ENCODE data around the gene NXNL1.

Gene NXNL1

GRCh38 chr19:17409990-17410389 is 50.7 kb downstream of the NXNL1 start:
- Histone ChIP-seq H4K20me1 (ENCODE audit: insufficient read depth, low read length) (no peaks in the 10 kb centered on the region), H3K4me2 (ENCODE audit: low read depth, low read length) (no peak overlapping the region)
- no peak for DNase-seq

GRCh38 chr19:17406887-17407196 is 53.9 kb downstream of the NXNL1 start:
- peak overlapping the region; percentile 70; the same call in 1 of the 2 replicates for H3K9ac ChIP-seq (ENCODE audit: low read length)
- H3K27me3 ChIP-seq (replicated peaks; ENCODE audit: insufficient read depth, low read length), result no peaks in the 10 kb centered on the region
- peaks cover 60% of the 10 kb centered on the region for H3K79me2 ChIP-seq (ENCODE audit: low read length)
- H3K4me1 ChIP-seq (ENCODE audit: low read length), result no peaks in the 10 kb centered on the region
- peak overlapping the region; percentile 98 for H3K4me2 ChIP-seq (ENCODE audit: low read depth, low read length)
- H3K27ac ChIP-seq (ENCODE audit: low read length), result peak overlapping the region; percentile 92; the same call in 1 of the 2 replicates
- H2AFZ ChIP-seq (ENCODE audit: low read length), result no peak overlapping the region
- peak; percentile 55 for DNase-seq
- TF ChIP-seq EZH2 (optimal IDR thresholded peaks at IDR 0.05; ENCODE audit: low read depth, low read length) (no peak), CTCF (IDR thresholded peaks at IDR 0.05; ENCODE audit: low read length) (no peak), EZH2phosphoT487 (IDR thresholded peaks at IDR 0.05; ENCODE audit: low read length) (no peak)
- no peaks in the 10 kb centered on the region for H3K9me3 ChIP-seq (replicated peaks; ENCODE audit: insufficient read depth, low read length)
- peaks cover 3% of the 10 kb centered on the region; the same call in 1 of the 2 replicates for H3K36me3 ChIP-seq (replicated peaks; ENCODE audit: insufficient read depth, low read length)
- peak overlapping the region; percentile 81 for H3K4me3 ChIP-seq (ENCODE audit: low read length)
- H3K9me2 ChIP-seq (replicated peaks; ENCODE audit: insufficient read depth, low read length), result no peaks in the 10 kb centered on the region
- peaks cover 21% of the 10 kb centered on the region for H3F3A ChIP-seq (ENCODE audit: insufficient read depth, low read length)
- no peaks in the 10 kb centered on the region for H4K20me1 ChIP-seq (ENCODE audit: insufficient read depth, low read length)

More at GRCh38 chr19:17409990-17410389, 50.7 kb downstream of the NXNL1 start:
- Histone ChIP-seq H3K9me2 (replicated peaks; ENCODE audit: insufficient read depth, low read length) (no peaks in the 10 kb centered on the region), H3F3A (ENCODE audit: insufficient read depth, low read length) (peaks cover 24% of the 10 kb centered on the region), H3K9ac (ENCODE audit: low read length) (no peak overlapping the region), H3K4me1 (ENCODE audit: low read length) (peaks cover 7% of the 10 kb centered on the region; the same call in 1 of the 2 replicates), H3K9me3 (replicated peaks; ENCODE audit: insufficient read depth, low read length) (no peaks in the 10 kb centered on the region), H3K79me2 (ENCODE audit: low read length) (peaks cover 37% of the 10 kb centered on the region), H3K27me3 (replicated peaks; ENCODE audit: insufficient read depth, low read length) (no peaks in the 10 kb centered on the region), H3K4me3 (ENCODE audit: low read length) (no peak overlapping the region), H3K27ac (ENCODE audit: low read length) (no peak overlapping the region), H2AFZ (ENCODE audit: low read length) (no peak overlapping the region), H3K36me3 (replicated peaks; ENCODE audit: insufficient read depth, low read length) (no peaks in the 10 kb centered on the region)
- no peak for TF ChIP-seq EZH2phosphoT487 (IDR thresholded peaks at IDR 0.05; ENCODE audit: low read length)
- no peak for TF ChIP-seq EZH2 (optimal IDR thresholded peaks at IDR 0.05; ENCODE audit: low read depth, low read length)
- TF ChIP-seq CTCF (IDR thresholded peaks at IDR 0.05; ENCODE audit: low read length), result no peak

GRCh38 chr19:17406046-17406886 is 54.5 kb downstream of the NXNL1 start:
- H3K9ac ChIP-seq (ENCODE audit: low read length), result peak overlapping the region; percentile 70
- no peaks in the 10 kb centered on the region for H3K9me2 ChIP-seq (replicated peaks; ENCODE audit: insufficient read depth, low read length)
- no peaks in the 10 kb centered on the region for H3K9me3 ChIP-seq (replicated peaks; ENCODE audit: insufficient read depth, low read length)
- peak overlapping the region; percentile 38 for H2AFZ ChIP-seq (ENCODE audit: low read length)
- TF ChIP-seq CTCF (IDR thresholded peaks at IDR 0.05; ENCODE audit: low read length) (no peak), EZH2 (optimal IDR thresholded peaks at IDR 0.05; ENCODE audit: low read depth, low read length) (no peak), EZH2phosphoT487 (IDR thresholded peaks at IDR 0.05; ENCODE audit: low read length) (no peak)
- peak overlapping the region; percentile 81 for H3K4me3 ChIP-seq (ENCODE audit: low read length)
- peak; percentile 55 for DNase-seq
- H3K4me2 ChIP-seq (ENCODE audit: low read depth, low read length), result peak overlapping the region; percentile 98
- peaks cover 3% of the 10 kb centered on the region; the same call in 1 of the 2 replicates for H3K36me3 ChIP-seq (replicated peaks; ENCODE audit: insufficient read depth, low read length)
- no peaks in the 10 kb centered on the region for H4K20me1 ChIP-seq (ENCODE audit: insufficient read depth, low read length)
- no peaks in the 10 kb centered on the region for H3K27me3 ChIP-seq (replicated peaks; ENCODE audit: insufficient read depth, low read length)
- H3F3A ChIP-seq (ENCODE audit: insufficient read depth, low read length), result peaks cover 21% of the 10 kb centered on the region
- H3K27ac ChIP-seq (ENCODE audit: low read length), result peak overlapping the region; percentile 92
- H3K79me2 ChIP-seq (ENCODE audit: low read length), result peaks cover 55% of the 10 kb centered on the region
- no peaks in the 10 kb centered on the region for H3K4me1 ChIP-seq (ENCODE audit: low read length)

All from MM.1S (cell line).